CD4-positive, alpha-beta T cell (primary cell): ENCODE measurements around the gene IL9. TPM values are rescaled to one million over a fixed set of nuclear protein-coding genes. Genes with fewer than 3 reads are reported as not detected.

Experiments used
- ATAC-seq: fragments of 200-7000 bp; cut with Tn5 transposase; one replicate; pipeline ENCODE4 v1.10.0; 2022; ENCODE audit warnings: mild to moderate bottlenecking; ENCODE audit not compliant: poor library complexity
- CTCF ChIA-PET: fragments of 350-600 bp; sonication (Branson Sonifier 250); formaldehyde crosslinking; loops from one replicate; lab custom pipeline; 2021; ENCODE audit warnings: antibody characterized with exemption, inconsistent platforms; lab: Charles Lee
- POLR2A ChIA-PET: fragments of 350-600 bp; sonication (Branson Sonifier 250); formaldehyde crosslinking; loops from one replicate; lab custom pipeline; 2021; ENCODE audit warnings: antibody characterized with exemption, inconsistent platforms; lab: Charles Lee
- DNase-seq, 14 experiments: peaks; one replicate each; pipeline ENCODE4 v3.0.0-alpha.2; 2013 to 2020; ENCODE audit warnings: mixed read lengths in 2 of 14
- H3K27ac ChIP-seq, 2 donors: one replicate each; pipeline versions ENCODE4 v1.5.1 to v1.7.0; 2013; ENCODE audit warnings: low read length in 2 of 2, low read depth in 1 of 2, mild to moderate bottlenecking in 1 of 2
- H3K27me3 ChIP-seq, 2 experiments: 1 replicate in 1 of 2; 2 replicates in 1 of 2; pipeline versions ENCODE4 v1.6.1 to v1.7.0; 2013; ENCODE audit warnings: low read length in 2 of 2, control low read depth in 1 of 2, mild to moderate bottlenecking in 1 of 2, moderate library complexity in 1 of 2; ENCODE audit not compliant: insufficient read depth in 2 of 2, control insufficient read depth in 1 of 2
- H3K36me3 ChIP-seq: one replicate; pipeline ENCODE4 v1.6.1; 2013; ENCODE audit warnings: low read length, control low read depth; ENCODE audit not compliant: insufficient read depth
- H3K4me1 ChIP-seq: one replicate; pipeline ENCODE4 v1.6.1; 2013; ENCODE audit warnings: low read length, control low read depth; ENCODE audit not compliant: insufficient read depth
- H3K4me3 ChIP-seq: one replicate; pipeline ENCODE4 v1.5.1; 2013; ENCODE audit warnings: mild to moderate bottlenecking, low read length, moderate library complexity
- H3K9me3 ChIP-seq, 2 experiments: 1 replicate in 1 of 2; 2 replicates in 1 of 2; pipeline versions ENCODE4 v1.6.1 to v1.7.0; 2013; ENCODE audit warnings: low read length in 2 of 2, mild to moderate bottlenecking in 2 of 2, control low read depth in 1 of 2, moderate library complexity in 1 of 2; ENCODE audit not compliant: control insufficient read depth in 1 of 2, insufficient read depth in 1 of 2
- H3K27ac Mint-ChIP-seq: one replicate; pipeline ENCODE4 v1.8.0; 2020; ENCODE audit warnings: mixed read lengths
- H3K27me3 Mint-ChIP-seq: one replicate; pipeline ENCODE4 v1.8.0; 2021; ENCODE audit warnings: mixed read lengths
- H3K36me3 Mint-ChIP-seq: one replicate; pipeline ENCODE4 v1.8.0; 2021; ENCODE audit warnings: low read depth, mixed read lengths
- H3K4me1 Mint-ChIP-seq: one replicate; pipeline ENCODE4 v1.8.0; 2021; ENCODE audit warnings: low read depth, mixed read lengths
- H3K4me3 Mint-ChIP-seq: one replicate; pipeline ENCODE4 v1.8.0; 2020; ENCODE audit warnings: mild to moderate bottlenecking, mixed read lengths
- H3K9me3 Mint-ChIP-seq: one replicate; pipeline ENCODE4 v1.8.0; 2020; ENCODE audit warnings: mixed read lengths
- intact Hi-C, 2 experiments: fragments of 100-400 bp; cut with DNase I in 1 of 2; cut with micrococcal nuclease in 1 of 2; formaldehyde crosslinking; loops; one replicate each; pipeline versions ENCODE4 v1.15.1 to v1.9.0; 2023 to 2025; cut with DNase I, micrococcal nuclease
- total RNA-seq, 174 experiments: library from RNA in 2 of 174; stranded (reverse) in 2 of 174; gene quantifications; one replicate each; pipeline ENCODE4 v1.2.3 and lab custom pipeline; 2021 to 2026
- TF ChIP-seq, protein P1 (sequence below): fragments of 200-600 bp; IDR thresholded peaks from one replicate; pipeline ENCODE4 v1.8.0; 2022; ENCODE audit warnings: antibody characterized with exemption, mild to moderate bottlenecking

The IL9 gene
- total RNA-seq, 2 experiments from 2014 or later: not detected

DNA sequence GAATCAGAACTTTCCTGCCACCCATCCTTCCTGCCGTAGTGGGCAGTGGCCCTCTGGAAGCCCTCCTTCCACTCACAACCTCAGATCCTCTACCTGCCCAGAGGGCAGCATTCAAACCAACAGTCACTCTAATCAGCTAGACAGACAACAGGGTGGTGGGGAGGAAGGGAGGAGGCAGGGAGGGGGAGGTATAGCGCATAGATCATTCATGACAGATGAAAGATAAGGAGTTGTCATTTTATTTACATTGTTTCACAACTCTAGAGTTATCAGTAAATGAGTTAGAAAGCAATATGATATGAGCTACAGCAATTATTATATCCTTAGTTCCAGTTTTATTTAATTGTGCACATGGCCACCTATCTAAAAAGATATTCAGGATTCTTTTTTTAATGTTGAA lies 852 bp downstream of the IL9 start:
- no peak overlapping the region for H3K4me3 Mint-ChIP-seq
- no peak overlapping the region for H3K27ac Mint-ChIP-seq
- intact Hi-C loops: no loop called here
- DNase-seq (no peak), ATAC-seq (no peak)
- Histone ChIP-seq H3K36me3 (no peaks in the 10 kb centered on the region), H3K4me3 (no peak overlapping the region), H3K9me3 (no peaks in the 10 kb centered on the region), H3K27me3 (peaks cover 4 to 6% of the 10 kb centered on the region in 2 experiments), H3K4me1 (no peaks in the 10 kb centered on the region), H3K27ac (no peak overlapping the region)
- H3K4me1 Mint-ChIP-seq: no peaks in the 10 kb centered on the region
- no peaks in the 10 kb centered on the region for H3K36me3 Mint-ChIP-seq
- ChIA-PET POLR2A (no interaction called here), CTCF (no interaction called here)
- TF ChIP-seq, protein P1, sequence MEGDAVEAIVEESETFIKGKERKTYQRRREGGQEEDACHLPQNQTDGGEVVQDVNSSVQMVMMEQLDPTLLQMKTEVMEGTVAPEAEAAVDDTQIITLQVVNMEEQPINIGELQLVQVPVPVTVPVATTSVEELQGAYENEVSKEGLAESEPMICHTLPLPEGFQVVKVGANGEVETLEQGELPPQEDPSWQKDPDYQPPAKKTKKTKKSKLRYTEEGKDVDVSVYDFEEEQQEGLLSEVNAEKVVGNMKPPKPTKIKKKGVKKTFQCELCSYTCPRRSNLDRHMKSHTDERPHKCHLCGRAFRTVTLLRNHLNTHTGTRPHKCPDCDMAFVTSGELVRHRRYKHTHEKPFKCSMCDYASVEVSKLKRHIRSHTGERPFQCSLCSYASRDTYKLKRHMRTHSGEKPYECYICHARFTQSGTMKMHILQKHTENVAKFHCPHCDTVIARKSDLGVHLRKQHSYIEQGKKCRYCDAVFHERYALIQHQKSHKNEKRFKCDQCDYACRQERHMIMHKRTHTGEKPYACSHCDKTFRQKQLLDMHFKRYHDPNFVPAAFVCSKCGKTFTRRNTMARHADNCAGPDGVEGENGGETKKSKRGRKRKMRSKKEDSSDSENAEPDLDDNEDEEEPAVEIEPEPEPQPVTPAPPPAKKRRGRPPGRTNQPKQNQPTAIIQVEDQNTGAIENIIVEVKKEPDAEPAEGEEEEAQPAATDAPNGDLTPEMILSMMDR: no peak
- peaks cover 24% of the 10 kb centered on the region for H3K27me3 Mint-ChIP-seq
- no peaks in the 10 kb centered on the region for H3K9me3 Mint-ChIP-seq

DNA sequence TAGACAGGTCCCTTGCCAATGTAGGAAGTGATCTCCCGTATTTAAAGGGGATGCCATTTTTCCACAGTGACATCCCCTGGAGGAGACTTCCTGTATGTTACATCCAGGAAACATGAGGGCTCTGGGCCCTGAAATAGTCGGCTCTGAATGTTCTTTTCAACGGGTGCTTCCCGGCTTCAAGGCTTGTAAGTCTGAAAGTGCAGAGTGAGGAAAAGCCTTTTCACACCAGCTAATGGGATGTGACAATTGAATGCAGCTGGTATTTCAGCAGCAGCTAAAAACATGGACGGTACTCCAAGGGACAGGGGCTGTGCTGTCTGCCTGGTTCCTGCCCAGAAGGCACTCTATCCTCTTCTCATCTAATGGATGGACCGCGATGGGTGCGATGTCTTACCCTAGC lies 1.4 kb downstream of the IL9 start:
- peaks cover 4 to 6% of the 10 kb centered on the region in 2 experiments for H3K27me3 ChIP-seq
- CTCF ChIA-PET: no interaction called here
- H3K27ac ChIP-seq: no peak overlapping the region
- H3K9me3 Mint-ChIP-seq: no peaks in the 10 kb centered on the region
- H3K4me1 ChIP-seq: no peaks in the 10 kb centered on the region
- no peaks in the 10 kb centered on the region for H3K4me1 Mint-ChIP-seq
- no peak overlapping the region for H3K27ac Mint-ChIP-seq
- intact Hi-C loops: no loop called here
- H3K36me3 ChIP-seq: no peaks in the 10 kb centered on the region
- H3K36me3 Mint-ChIP-seq: no peaks in the 10 kb centered on the region
- no peak overlapping the region for H3K4me3 ChIP-seq
- TF ChIP-seq, protein P1: no peak
- POLR2A ChIA-PET: no interaction called here
- H3K4me3 Mint-ChIP-seq: no peak overlapping the region
- peaks cover 21% of the 10 kb centered on the region for H3K27me3 Mint-ChIP-seq
- ATAC-seq (no peak), DNase-seq (no peak)
- H3K9me3 ChIP-seq: no peaks in the 10 kb centered on the region

DNA sequence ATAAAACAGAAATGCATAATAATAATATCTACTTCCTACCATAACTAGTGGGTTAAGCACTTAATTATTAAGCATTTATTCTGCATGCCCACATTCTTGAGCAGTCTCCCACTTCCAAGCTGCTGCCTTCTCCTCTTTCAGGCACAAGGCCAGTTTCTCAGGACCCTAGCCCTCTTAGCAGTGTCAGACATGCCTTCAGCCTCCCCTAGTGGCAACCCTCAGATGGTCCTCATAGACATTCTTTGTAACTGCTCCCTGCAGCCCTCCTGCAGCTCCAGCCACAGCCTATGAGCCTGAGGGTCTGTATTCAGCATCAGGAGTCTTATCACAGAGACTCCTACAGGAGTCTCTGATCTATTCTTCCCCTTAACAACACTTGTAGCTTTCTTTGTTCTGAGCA lies 3.9 kb downstream of the IL9 start:
- DNase-seq: no peak
- no peak for ATAC-seq
- H3K4me1 ChIP-seq: peaks cover 8% of the 10 kb centered on the region
- H3K27ac ChIP-seq: no peak overlapping the region
- Mint-ChIP-seq H3K27me3 (peaks cover 17% of the 10 kb centered on the region), H3K4me3 (no peak overlapping the region), H3K27ac (no peak overlapping the region), H3K4me1 (peaks cover 10% of the 10 kb centered on the region), H3K36me3 (no peaks in the 10 kb centered on the region), H3K9me3 (no peaks in the 10 kb centered on the region)
- TF ChIP-seq, protein P1: no peak
- CTCF ChIA-PET: no interaction called here
- POLR2A ChIA-PET: no interaction called here
- no peaks in the 10 kb centered on the region for H3K36me3 ChIP-seq
- no peaks in the 10 kb centered on the region for H3K9me3 ChIP-seq
- intact Hi-C loops: no loop called here
- H3K27me3 ChIP-seq: peaks cover 3 to 4% of the 10 kb centered on the region in 2 experiments
- H3K4me3 ChIP-seq: no peak overlapping the region
